T-helper 2 cell (primary cell): ENCODE measurements around the gene GATA3.

Experiments
- DNase-seq, 5 experiments: peaks; one replicate each; pipeline versions ENCODE4 v3.0.0 to v3.0.0-alpha.2; 2012 to 2022

The GATA3 gene

GRCh38 chr10:8102708-8103401, 48.4 kb downstream of the GATA3 start:
- no peak for DNase-seq

- no peak for DNase-seq
Measured at GRCh38 chr10:8103543-8103942, 49.1 kb downstream of the GATA3 start.

GRCh38 chr10:8104005-8104404, 49.5 kb downstream of the GATA3 start:
- no peak for DNase-seq

- DNase-seq = no peak
Measured at GRCh38 chr10:8104721-8105120, 50.2 kb downstream of the GATA3 start.

- DNase-seq = no peak
Measured at GRCh38 chr10:8105932-8106331, 51.4 kb downstream of the GATA3 start.

GRCh38 chr10:8112230-8112905, 57.9 kb downstream of the GATA3 start:
- DNase-seq = no peak

GRCh38 chr10:8112942-8113442, 58.5 kb downstream of the GATA3 start:
- no peak for DNase-seq

- DNase-seq = no peak
Measured at GRCh38 chr10:8113616-8114015, 59.1 kb downstream of the GATA3 start.

GRCh38 chr10:8114741-8115617, 60.5 kb downstream of the GATA3 start:
- DNase-seq = no peak

GRCh38 chr10:8115618-8115980, 61.1 kb downstream of the GATA3 start:
- no peak for DNase-seq

GRCh38 chr10:8116474-8116873, 62.0 kb downstream of the GATA3 start:
- DNase-seq = no peak

GRCh38 chr10:8116926-8117493, 62.5 kb downstream of the GATA3 start:
- no peak for DNase-seq

GRCh38 chr10:8121201-8121890, 66.9 kb downstream of the GATA3 start:
- no peak for DNase-seq

GRCh38 chr10:8122611-8123369, 68.3 kb downstream of the GATA3 start:
- no peak for DNase-seq

GRCh38 chr10:8124436-8124835, 69.9 kb downstream of the GATA3 start:
- DNase-seq = no peak
